Ovary (tissue), 10 donors: ENCODE results near the gene MT1X. TPM values are rescaled to one million over a fixed set of nuclear protein-coding genes. Genes with fewer than 3 reads are reported as not detected.
A peak's percentile ranks its signal among the peaks of the same experiment; 100 is the strongest.

Experiments
- DNase-seq, 5 donors: peaks; one replicate each; pipeline ENCODE4 v3.0.0-alpha.2; 2019 to 2020
- H3K27ac ChIP-seq, 2 donors: fragments of 200-600 bp; one replicate each; pipeline versions ENCODE4 v1.5.1 to v1.8.0; 2019 to 2022
- H3K27me3 ChIP-seq: fragments of 200-600 bp; one replicate; pipeline ENCODE4 v1.8.0; 2022
- H3K36me3 ChIP-seq: fragments of 200-600 bp; sonication (generic); one replicate; pipeline ENCODE4 v1.5.1; 2019
- H3K4me1 ChIP-seq: one replicate; pipeline ENCODE4 v1.8.1; 2013; ENCODE audit warnings: mild to moderate bottlenecking, moderate library complexity; ENCODE audit not compliant: insufficient read depth
- H3K4me3 ChIP-seq: fragments of 200-600 bp; sonication (generic); one replicate; pipeline ENCODE4 v1.5.1; 2017
- H3K9me3 ChIP-seq, 2 donors: fragments of 200-600 bp in 1 of 2; sonication (generic) in 1 of 2; one replicate each; pipeline versions ENCODE4 v1.5.1 to v1.8.1; 2013 to 2019; ENCODE audit warnings: mild to moderate bottlenecking in 1 of 2, moderate library complexity in 1 of 2
- EP300 ChIP-seq: sonication (generic); formaldehyde crosslinking; IDR thresholded peaks from one replicate; pipeline ENCODE4 v1.6.1; 2017; ENCODE audit warnings: antibody characterized with exemption
- POLR2A ChIP-seq: fragments of 450-650 bp; IDR thresholded peaks from one replicate; pipeline ENCODE4 v1.6.1; 2017; ENCODE audit warnings: antibody characterized with exemption, mild to moderate bottlenecking, moderate library complexity
- WGBS, 3 donors: extraction: QIAGEN DNeasy Blood & Tissue Kit in 1 of 3; methylation state at CpG; one replicate each; pipeline versions ENCODE4 v1.1.5 to v1.1.7; 2013 to 2017; 5-methylcytosine and 5-hydroxymethylcytosine counted together
- intact Hi-C, 4 donors: fragments of 100-400 bp; cut with DNase I; formaldehyde crosslinking; loops; one replicate each; pipeline versions ENCODE4 v1.11.0 to v1.15.1; 2022 to 2023
- long read RNA-seq, 3 donors: library from polyadenylated mRNA in 2 of 3; unstranded in 2 of 3; transcript quantifications; one replicate each; pipeline ENCODE4 v2.0.0 and lab custom pipeline, GENCODE V29; 2021 to 2026
- polyA plus RNA-seq, 2 donors: library from polyadenylated mRNA; stranded (reverse); fragments of 200-250 nt in 1 of 2; fragments of 350-450 nt in 1 of 2; fragmentation: Illumina TruSeq in 1 of 2; extraction: RNeasy Lipid Tissue Mini Kit (QIAGEN cat#74804) in 1 of 2; gene quantifications; one replicate each; pipeline ENCODE4 v1.2.3, GENCODE V29; 2013 to 2014
- total RNA-seq, 7 donors: library from RNA; depleted of rRNA in 2 of 7; stranded (reverse); fragments of >200 nt in 2 of 7; fragmentation: NEBNext Ultra II Directional in 3 of 7; extraction: Animal tissue kit (Norgen Biotek cat#: 25700) in 3 of 7; gene quantifications; one replicate each; pipeline versions ENCODE4 v1.1.0 to v1.2.4, GENCODE V29; 2016 to 2023
- TF ChIP-seq, protein P1 (sequence below), 3 donors: fragments of 450-650 bp in 2 of 3; fragments of 200-600 bp in 1 of 3; IDR thresholded peaks; one replicate each; pipeline versions ENCODE4 v1.5.1 to v1.8.0; 2016 to 2022; ENCODE audit warnings: antibody characterized with exemption in 3 of 3, mild to moderate bottlenecking in 1 of 3
- donor health status: DM: no; HTN: no; CAD: no; lungs with moderate emphysema.
- donor health status: DM: no; HTN: no; CAD: no.
- donor health status: Bipolar disorder and iron deficiency.
- donor health status: DM: yes; HTN: yes; CAD: no.
- donor health status: DM: no; HTN: no; CAD: no.
- donor health status: DM: yes; HTN: yes; CAD: no.

MT1X gene
- 1,000 to 10,000 TPM in 1 of 7 donors, 100 to 1,000 TPM in 3, 10 to 100 TPM in 3; 30.0 to 1,106 (median 141) TPM for total RNA-seq
- polyA plus RNA-seq, result 100 to 1,000 TPM in 1 of 2 donors, 10 to 100 TPM in 1; 10.0 to 185 TPM
- long read RNA-seq, donor 1, partial matches to known transcripts, result 0 of 3 reads
- long read RNA-seq, donor 1, other reads (novel, unspliced or antisense), result 0 of 3 reads
- long read RNA-seq, donor 2, transcript MT1X-201 (3 exons, 450 nt), result major isoform, 19 of 22 reads
- long read RNA-seq, donor 2, partial matches to known transcripts, result 0 of 22 reads
- long read RNA-seq, donor 2, other reads (novel, unspliced or antisense), result 0 of 22 reads
- long read RNA-seq, donor 3, transcript MT1X-201 (3 exons, 450 nt), result major isoform, 31 of 34 reads
- long read RNA-seq, donor 3, partial matches to known transcripts, result 0 of 34 reads
- long read RNA-seq, donor 3, other reads (novel, unspliced or antisense), result 1 of 34 reads

DNA sequence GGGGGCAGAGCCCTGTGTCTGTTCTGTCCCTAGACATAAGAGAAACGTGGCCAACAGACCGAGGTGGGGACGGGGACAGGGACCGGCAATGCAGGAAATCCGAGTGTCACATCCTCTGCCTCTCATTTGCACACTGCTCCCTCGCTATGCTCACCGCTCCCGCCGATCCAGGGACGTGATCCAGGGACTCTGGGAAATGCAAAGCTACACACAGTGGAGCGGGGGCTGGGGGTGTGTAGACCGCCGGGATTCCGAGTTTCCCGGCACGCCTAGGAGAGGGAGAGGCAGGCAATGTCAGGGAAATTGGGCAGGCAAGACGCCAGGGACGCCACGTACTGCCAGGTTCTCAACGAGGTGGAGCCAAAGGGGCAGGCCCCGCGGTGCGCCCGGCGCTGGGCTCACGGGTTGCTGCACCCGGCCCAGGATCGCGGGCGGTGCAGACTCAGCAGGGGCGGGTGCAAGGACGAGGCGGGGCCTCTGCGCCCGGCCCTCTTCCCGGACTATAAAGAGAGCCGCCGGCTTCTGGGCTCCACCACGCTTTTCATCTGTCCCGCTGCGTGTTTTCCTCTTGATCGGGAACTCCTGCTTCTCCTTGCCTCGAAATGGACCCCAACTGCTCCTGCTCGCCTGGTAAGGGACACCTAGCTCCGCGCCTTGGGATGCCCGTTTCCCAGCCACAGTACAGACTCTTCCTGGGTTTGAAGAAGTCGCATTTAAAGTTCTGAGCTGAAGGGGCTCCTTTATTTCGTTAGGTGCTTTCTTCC lies at the start of gene MT1X:
Gene MT1X, plus strand, starts transcription at position 532 of the 764 bp plus-strand sequence. Its CDS starts 71 bp downstream, at position 603.
- WGBS, 3 donors, result 1 to 2% (median 1%) methylated on average over 33 to 49 of the region's 49 CpGs
- Histone ChIP-seq H3K27me3 (no peaks in the 10 kb centered on the region), H3K4me1 (peaks cover 14% of the 10 kb centered on the region), H3K27ac (peak within 1 kb of the TSS in 1 of 2 donors; percentile 37), H3K4me3 (peak within 1 kb of the TSS; percentile 35), H3K9me3 (no peaks in the 10 kb centered on the region), H3K36me3 (no peaks in the 10 kb centered on the region)
- DNase-seq, result peak; percentile 89 to 99 (median 91)
- peak; percentile 90 for TF ChIP-seq POLR2A
- TF ChIP-seq, protein P1, sequence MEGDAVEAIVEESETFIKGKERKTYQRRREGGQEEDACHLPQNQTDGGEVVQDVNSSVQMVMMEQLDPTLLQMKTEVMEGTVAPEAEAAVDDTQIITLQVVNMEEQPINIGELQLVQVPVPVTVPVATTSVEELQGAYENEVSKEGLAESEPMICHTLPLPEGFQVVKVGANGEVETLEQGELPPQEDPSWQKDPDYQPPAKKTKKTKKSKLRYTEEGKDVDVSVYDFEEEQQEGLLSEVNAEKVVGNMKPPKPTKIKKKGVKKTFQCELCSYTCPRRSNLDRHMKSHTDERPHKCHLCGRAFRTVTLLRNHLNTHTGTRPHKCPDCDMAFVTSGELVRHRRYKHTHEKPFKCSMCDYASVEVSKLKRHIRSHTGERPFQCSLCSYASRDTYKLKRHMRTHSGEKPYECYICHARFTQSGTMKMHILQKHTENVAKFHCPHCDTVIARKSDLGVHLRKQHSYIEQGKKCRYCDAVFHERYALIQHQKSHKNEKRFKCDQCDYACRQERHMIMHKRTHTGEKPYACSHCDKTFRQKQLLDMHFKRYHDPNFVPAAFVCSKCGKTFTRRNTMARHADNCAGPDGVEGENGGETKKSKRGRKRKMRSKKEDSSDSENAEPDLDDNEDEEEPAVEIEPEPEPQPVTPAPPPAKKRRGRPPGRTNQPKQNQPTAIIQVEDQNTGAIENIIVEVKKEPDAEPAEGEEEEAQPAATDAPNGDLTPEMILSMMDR (IDR thresholded peaks at IDR 0.05), result no peak
- peak; percentile 97 for TF ChIP-seq EP300
- intact Hi-C loops, result loop anchor here in 2 of 4 donors (1.0 to 10.0 kb wide), 2 partner anchors 74 to 97 kb away; partner anchors contain the start of genes MT2A (in 1 of the 2) and MT3 (in 1 of the 2)

DNA sequence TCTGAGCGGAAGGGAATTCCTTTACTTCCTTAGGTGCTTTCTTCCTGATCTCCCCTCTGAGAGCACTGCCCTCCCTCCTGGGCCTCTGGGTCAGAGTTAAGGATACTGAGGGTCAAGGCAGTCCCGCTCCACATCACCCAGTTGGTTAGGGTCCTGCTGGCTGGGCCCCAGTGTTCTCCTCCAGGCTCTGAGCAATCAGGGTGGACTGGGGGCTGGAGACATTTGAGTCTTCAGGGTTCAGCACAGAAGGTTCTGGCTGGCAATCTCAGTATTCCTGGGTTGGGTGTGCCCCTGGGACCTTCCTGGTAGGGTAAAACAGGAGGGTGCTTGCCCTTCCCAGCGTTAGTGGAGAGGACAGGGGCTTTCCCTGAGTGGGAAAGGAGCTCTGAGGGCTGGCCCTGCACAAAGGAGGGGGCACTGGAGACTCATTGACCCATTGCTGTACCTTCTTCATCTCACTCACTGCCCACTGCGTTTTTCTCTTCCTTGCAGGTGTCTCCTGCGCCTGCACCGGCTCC lies 49.4 kb upstream of the MT1X start:
- Histone ChIP-seq H3K4me1 (peaks cover 3% of the 10 kb centered on the region), H3K27ac (no peak overlapping the region), H3K36me3 (no peaks in the 10 kb centered on the region), H3K27me3 (no peaks in the 10 kb centered on the region), H3K9me3 (no peaks in the 10 kb centered on the region), H3K4me3 (peak overlapping the region; percentile 34)
- intact Hi-C loops, result no loop called here
- 53 to 74% (median 66%) methylated on average over 5 to 6 of the region's 6 CpGs for WGBS, 3 donors
- no peak for DNase-seq
- TF ChIP-seq, protein P1 (IDR thresholded peaks at IDR 0.05), result no peak
- TF ChIP-seq EP300 (no peak), POLR2A (no peak)

DNA sequence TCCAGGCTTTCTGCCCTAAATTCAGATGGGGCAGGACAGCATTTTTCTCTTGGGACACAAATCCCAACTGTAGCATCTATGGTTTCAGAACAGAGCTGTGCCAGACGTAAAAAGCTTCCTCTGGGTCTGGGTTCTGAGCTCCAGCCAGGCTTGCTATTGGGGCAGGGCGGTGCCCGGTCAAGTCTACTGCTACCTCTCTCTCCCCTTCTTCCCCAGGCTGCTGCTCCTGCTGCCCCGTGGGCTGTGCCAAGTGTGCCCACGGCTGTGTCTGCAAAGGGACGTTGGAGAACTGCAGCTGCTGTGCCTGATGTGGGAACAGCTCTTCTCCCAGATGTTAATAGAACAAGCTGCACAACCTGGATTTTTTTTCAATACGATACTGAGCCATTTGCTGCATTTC lies 48.7 kb upstream of the MT1X start:
- H3K4me1 ChIP-seq, result peaks cover 6% of the 10 kb centered on the region
- H3K27me3 ChIP-seq, result no peaks in the 10 kb centered on the region
- WGBS, 3 donors, result 66 to 80% (median 71%) methylated on average over 7 of the region's 7 CpGs
- H3K9me3 ChIP-seq, result no peaks in the 10 kb centered on the region
- DNase-seq, result no peak
- H3K4me3 ChIP-seq, result no peak overlapping the region
- intact Hi-C loops, result no loop called here
- TF ChIP-seq, protein P1 (IDR thresholded peaks at IDR 0.05), result no peak
- no peak for TF ChIP-seq POLR2A
- TF ChIP-seq EP300, result no peak
- H3K27ac ChIP-seq, result no peak overlapping the region
- no peaks in the 10 kb centered on the region for H3K36me3 ChIP-seq

DNA sequence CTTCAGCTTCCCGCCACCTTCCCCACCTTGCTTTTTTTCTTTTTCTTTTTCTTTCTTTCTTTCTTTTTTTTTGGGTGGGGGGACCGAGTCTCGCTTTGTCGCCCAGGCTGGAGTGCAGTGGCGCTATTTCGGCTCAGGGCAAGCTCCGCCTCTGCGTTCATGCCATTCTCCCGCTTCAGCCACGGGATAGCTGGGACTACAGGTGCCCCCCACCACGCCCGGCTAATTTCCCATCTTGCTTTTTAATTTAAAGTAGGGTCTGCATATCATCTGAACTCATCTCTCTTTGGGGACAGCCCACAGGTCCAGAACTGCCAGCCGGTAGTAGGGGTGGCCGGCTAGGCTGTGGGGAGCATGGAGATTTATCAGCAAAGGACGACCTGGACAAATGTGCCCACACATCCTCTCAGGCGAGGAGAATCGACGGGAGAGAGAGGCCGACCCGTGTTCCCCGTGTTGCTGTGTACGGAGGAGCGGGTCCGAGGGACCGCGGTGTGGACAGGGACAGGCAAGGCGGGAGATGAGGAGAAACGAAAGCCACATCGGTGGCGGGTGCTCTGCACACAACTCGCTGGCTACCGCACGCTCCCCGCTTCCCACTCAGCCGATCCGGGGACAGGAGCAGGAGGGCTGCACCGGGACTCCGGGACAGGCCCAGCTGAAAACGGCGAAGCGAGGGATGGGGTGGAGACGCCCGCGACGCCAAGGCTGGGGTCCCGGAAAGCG lies 47.4 kb upstream of the MT1X start:
- intact Hi-C loops, result no loop called here
- WGBS, 3 donors, result 22 to 26% (median 24%) methylated on average over 44 to 47 of the region's 47 CpGs
- no peaks in the 10 kb centered on the region for H3K27me3 ChIP-seq
- peaks cover 9% of the 10 kb centered on the region for H3K4me1 ChIP-seq
- H3K9me3 ChIP-seq, result no peaks in the 10 kb centered on the region
- no peaks in the 10 kb centered on the region for H3K36me3 ChIP-seq
- no peak overlapping the region for H3K4me3 ChIP-seq
- no peak overlapping the region for H3K27ac ChIP-seq
- TF ChIP-seq, protein P1 (IDR thresholded peaks at IDR 0.05), result no peak
- no peak for TF ChIP-seq EP300
- no peak for TF ChIP-seq POLR2A
- no peak for DNase-seq
